ENCODE measurements around the gene PLAAT1.

The PLAAT1 gene

DNA sequence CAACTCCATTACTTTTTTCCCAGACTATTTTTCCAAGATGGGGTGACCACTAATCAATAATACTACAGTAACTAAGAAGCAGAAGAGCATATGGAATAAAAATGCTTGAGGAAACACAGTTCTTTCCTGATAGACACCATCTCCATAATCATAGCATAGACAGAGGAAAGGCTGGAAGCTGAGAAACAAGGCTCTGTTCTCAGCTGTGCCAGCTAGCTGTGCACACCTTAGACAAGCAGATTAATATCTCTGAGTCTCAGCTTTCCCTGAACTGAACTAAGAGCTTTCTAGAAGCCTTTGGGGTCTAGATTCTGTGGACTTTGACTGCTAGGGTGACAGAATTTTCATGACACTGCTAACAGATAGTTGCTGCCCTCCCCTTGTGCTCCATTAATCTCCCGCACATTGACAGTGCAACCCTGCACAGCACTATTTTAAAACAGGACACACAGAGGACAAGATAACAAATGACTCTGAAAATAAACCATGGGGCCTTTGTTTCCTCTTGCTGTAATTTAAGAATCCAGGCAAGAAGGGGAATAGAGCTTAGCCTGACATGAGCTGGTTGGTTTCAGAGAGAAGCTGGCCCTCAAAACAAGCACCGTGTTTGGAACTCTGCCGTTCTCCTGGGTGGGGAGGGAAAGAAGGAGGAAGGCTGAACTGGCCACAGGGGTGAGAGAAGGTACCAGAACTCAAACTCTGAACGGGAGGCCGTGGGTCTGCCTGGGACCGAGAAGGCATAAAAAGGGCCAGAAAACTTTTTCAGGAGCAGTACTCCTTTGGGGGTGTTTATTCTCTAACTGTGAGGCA is 70.1 kb downstream of the PLAAT1 start:
- 92% methylated on average over 6 of the region's 6 CpGs for WGBS
- H3K9me3 ChIP-seq (ENCODE audit: insufficient read depth, low read depth, low read length) = no peaks in the 10 kb centered on the region
- no peak overlapping the region for H3K4me3 ChIP-seq (ENCODE audit: low read length)
- H3K27ac ChIP-seq (ENCODE audit: low read depth, low read length) = no peak overlapping the region
- no peaks in the 10 kb centered on the region for H3K36me3 ChIP-seq (ENCODE audit: insufficient read depth, low read length)
- H3K27me3 ChIP-seq (ENCODE audit: insufficient read depth, low read length) = no peaks in the 10 kb centered on the region
- H3K9ac ChIP-seq (ENCODE audit: low read depth, low read length) = no peak overlapping the region
- peaks cover 10% of the 10 kb centered on the region; the same call in 1 of the 2 replicates for H3K4me1 ChIP-seq (ENCODE audit: insufficient read depth, low read length)

GRCh38 chr3:193313061-193313958 is 72.3 kb downstream of the PLAAT1 start:
- no peak overlapping the region for H3K4me3 ChIP-seq (ENCODE audit: low read length)
- 91% methylated on average over 3 of the region's 3 CpGs for WGBS
- no peaks in the 10 kb centered on the region for H3K27me3 ChIP-seq (ENCODE audit: insufficient read depth, low read length)
- peaks cover 10% of the 10 kb centered on the region; the same call in 1 of the 2 replicates for H3K4me1 ChIP-seq (ENCODE audit: insufficient read depth, low read length)
- H3K36me3 ChIP-seq (ENCODE audit: insufficient read depth, low read length) = no peaks in the 10 kb centered on the region
- H3K27ac ChIP-seq (ENCODE audit: low read depth, low read length) = no peak overlapping the region
- H3K9me3 ChIP-seq (ENCODE audit: insufficient read depth, low read depth, low read length) = no peaks in the 10 kb centered on the region
- H3K9ac ChIP-seq (ENCODE audit: low read depth, low read length) = no peak overlapping the region

DNA sequence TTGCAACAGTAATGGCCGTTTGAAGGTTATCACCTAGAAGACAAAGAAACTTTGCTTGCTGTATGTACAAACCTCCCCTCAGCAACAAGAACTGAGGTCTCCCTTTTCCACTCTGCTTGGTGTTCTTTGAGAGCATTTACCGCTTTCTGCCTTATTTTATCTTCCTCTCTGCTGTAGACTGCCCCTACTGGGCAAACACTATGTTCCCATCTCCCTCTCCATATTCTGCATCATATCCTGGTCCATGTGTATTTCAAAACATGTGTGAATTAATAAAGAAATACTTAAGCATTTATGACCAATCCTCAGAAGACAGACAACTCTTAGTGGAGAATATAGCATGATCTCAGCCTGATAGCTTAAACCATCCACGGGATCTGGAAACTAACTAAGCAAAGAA is 73.1 kb downstream of the PLAAT1 start:
- 91% methylated on average over 3 of the region's 3 CpGs for WGBS
- peaks cover 10% of the 10 kb centered on the region; the same call in 1 of the 2 replicates for H3K4me1 ChIP-seq (ENCODE audit: insufficient read depth, low read length)
- H3K9me3 ChIP-seq (ENCODE audit: insufficient read depth, low read depth, low read length) = no peaks in the 10 kb centered on the region
- no peaks in the 10 kb centered on the region for H3K36me3 ChIP-seq (ENCODE audit: insufficient read depth, low read length)
- no peak overlapping the region for H3K9ac ChIP-seq (ENCODE audit: low read depth, low read length)
- H3K27me3 ChIP-seq (ENCODE audit: insufficient read depth, low read length) = no peaks in the 10 kb centered on the region
- H3K4me3 ChIP-seq (ENCODE audit: low read length) = no peak overlapping the region
- H3K27ac ChIP-seq (ENCODE audit: low read depth, low read length) = no peak overlapping the region

- H3K36me3 ChIP-seq (ENCODE audit: insufficient read depth, low read length) = no peaks in the 10 kb centered on the region
- 96% methylated on average over 2 of the region's 2 CpGs for WGBS
- no peaks in the 10 kb centered on the region for H3K27me3 ChIP-seq (ENCODE audit: insufficient read depth, low read length)
- no peak overlapping the region for H3K4me3 ChIP-seq (ENCODE audit: low read length)
- no peak overlapping the region for H3K27ac ChIP-seq (ENCODE audit: low read depth, low read length)
- H3K9ac ChIP-seq (ENCODE audit: low read depth, low read length) = no peak overlapping the region
- H3K4me1 ChIP-seq (ENCODE audit: insufficient read depth, low read length) = peaks cover 7% of the 10 kb centered on the region; the same call in 1 of the 2 replicates
- no peaks in the 10 kb centered on the region for H3K9me3 ChIP-seq (ENCODE audit: insufficient read depth, low read depth, low read length)
These were observed 76.8 kb downstream of the PLAAT1 start for GRCh38 chr3:193317682-193318300.
